ENCODE measurements around the gene PRODH2.

PRODH2 gene

GRCh38 chr19:35812220-35813042 is at the start of gene PRODH2:
Gene PRODH2, minus strand, starts transcription at chr19:35812845. Its CDS starts 40 bp downstream, at chr19:35812805.
- no peak for DNase-seq (ENCODE audit: low read depth)

GRCh38 chr19:35861640-35862160 is 49.1 kb upstream of the PRODH2 start:
- no peak for DNase-seq (ENCODE audit: low read depth)

- no peak for DNase-seq (ENCODE audit: low read depth)
Measured at GRCh38 chr19:35860818-35861639, 48.4 kb upstream of the PRODH2 start.

GRCh38 chr19:35860436-35860817 is 47.8 kb upstream of the PRODH2 start:
- DNase-seq (ENCODE audit: low read depth) = no peak

GRCh38 chr19:35859414-35859813 is 46.8 kb upstream of the PRODH2 start:
- no peak for DNase-seq (ENCODE audit: low read depth)

GRCh38 chr19:35858311-35858710 is 45.7 kb upstream of the PRODH2 start:
- no peak for DNase-seq (ENCODE audit: low read depth)

- no peak for DNase-seq (ENCODE audit: low read depth)
Measured at GRCh38 chr19:35856546-35857149, 44.0 kb upstream of the PRODH2 start, which contains the start of gene KIRREL2. Gene KIRREL2, plus strand, starts transcription at chr19:35856911. Its CDS starts 209 bp downstream, at chr19:35857120.

- no peak for DNase-seq (ENCODE audit: low read depth)
Measured at GRCh38 chr19:35853038-35853756, 40.6 kb upstream of the PRODH2 start.

GRCh38 chr19:35852029-35852780 is 39.6 kb upstream of the PRODH2 start, which contains the start of gene NPHS1:
Gene NPHS1, minus strand, starts transcription at chr19:35852504. Its CDS starts 667 bp downstream, at chr19:35851837.
- no peak for DNase-seq (ENCODE audit: low read depth)

GRCh38 chr19:35851213-35852028 is 38.8 kb upstream of the PRODH2 start:
- DNase-seq (ENCODE audit: low read depth) = no peak

- no peak for DNase-seq (ENCODE audit: low read depth)
Measured at GRCh38 chr19:35848919-35849505, 36.4 kb upstream of the PRODH2 start.

- no peak for DNase-seq (ENCODE audit: low read depth)
Measured at GRCh38 chr19:35848486-35848885, 35.8 kb upstream of the PRODH2 start.

GRCh38 chr19:35847911-35848310 is 35.3 kb upstream of the PRODH2 start:
- no peak for DNase-seq (ENCODE audit: low read depth)

GRCh38 chr19:35846038-35846668 is 33.5 kb upstream of the PRODH2 start:
- no peak for DNase-seq (ENCODE audit: low read depth)

- DNase-seq (ENCODE audit: low read depth) = no peak
Measured at GRCh38 chr19:35845215-35846037, 32.8 kb upstream of the PRODH2 start.

GRCh38 chr19:35844482-35845214 is 32.0 kb upstream of the PRODH2 start:
- no peak for DNase-seq (ENCODE audit: low read depth)

GRCh38 chr19:35843676-35844481 is 31.2 kb upstream of the PRODH2 start:
- DNase-seq (ENCODE audit: low read depth) = no peak

Measured in stimulated activated CD8-positive, alpha-beta memory T cell treated with anti-CD3 and anti-CD28 coated beads, Interleukin-15, amount 100 ng/mL, for 1 hour (primary cell).